Stimulated activated CD4-positive, alpha-beta T cell treated with anti-CD3 and anti-CD28 coated beads, Interleukin-2, amount 100 ng/mL, for 48 hours (primary cell): ENCODE measurements around the gene GJA4.

ENCODE experiments used
- DNase-seq, 2 donors: peaks; one replicate each; pipeline ENCODE4 v3.0.0-alpha.2; 2020

GJA4 gene

GRCh38 chr1:34792868-34793727, at the start of gene GJA4:
Gene GJA4 (plus strand): TSS chr1:34792999. CDS start chr1:34794214, 1,215 bp downstream.
- DNase-seq: no peak

GRCh38 chr1:34743775-34744174, 49.0 kb upstream of the GJA4 start:
- no peak for DNase-seq

- DNase-seq: no peak
Measured at GRCh38 chr1:34744851-34745250, 47.9 kb upstream of the GJA4 start.

- DNase-seq: no peak
Measured at GRCh38 chr1:34745666-34746065, 47.1 kb upstream of the GJA4 start.

GRCh38 chr1:34746101-34746500, 46.7 kb upstream of the GJA4 start:
- DNase-seq: no peak

GRCh38 chr1:34746785-34747637, 45.8 kb upstream of the GJA4 start:
- no peak for DNase-seq

GRCh38 chr1:34747638-34747941, 45.2 kb upstream of the GJA4 start:
- no peak for DNase-seq

GRCh38 chr1:34749992-34750391, 42.8 kb upstream of the GJA4 start:
- DNase-seq: no peak

- no peak for DNase-seq
Measured at GRCh38 chr1:34750610-34751009, 42.2 kb upstream of the GJA4 start.

- DNase-seq: no peak
Measured at GRCh38 chr1:34753163-34753562, 39.6 kb upstream of the GJA4 start.

- no peak for DNase-seq
Measured at GRCh38 chr1:34754964-34755637, 37.7 kb upstream of the GJA4 start, which contains the start of gene GJB5. Gene GJB5 (plus strand): TSS chr1:34755047. CDS start chr1:34757331, 2,284 bp downstream.

GRCh38 chr1:34755961-34756360, 36.8 kb upstream of the GJA4 start:
- no peak for DNase-seq

- no peak for DNase-seq
Measured at GRCh38 chr1:34757386-34757785, 35.4 kb upstream of the GJA4 start.

- DNase-seq: no peak
Measured at GRCh38 chr1:34758751-34759150, 34.0 kb upstream of the GJA4 start.

- no peak for DNase-seq
Measured at GRCh38 chr1:34759503-34760357, 33.1 kb upstream of the GJA4 start, which contains the start of gene GJB4. Gene GJB4 (plus strand): TSS chr1:34759740. CDS start chr1:34761255, 1,515 bp downstream.

GRCh38 chr1:34761176-34761761, 31.5 kb upstream of the GJA4 start:
- DNase-seq: no peak

GRCh38 chr1:34761776-34762307, 31.0 kb upstream of the GJA4 start:
- no peak for DNase-seq

- no peak for DNase-seq
Measured at GRCh38 chr1:34762474-34763141, 30.2 kb upstream of the GJA4 start.

- DNase-seq: no peak
Measured at GRCh38 chr1:34763142-34763781, 29.5 kb upstream of the GJA4 start.

- DNase-seq: no peak
Measured at GRCh38 chr1:34768856-34769255, 23.9 kb upstream of the GJA4 start.
